GM12872 (cell line): ENCODE results near the gene NDOR1.

Experiments
- CTCF ChIP-seq: IDR thresholded peaks from 3 replicates; pipeline ENCODE4 v1.5.1; 2011; ENCODE audit warnings: low read depth, mild to moderate bottlenecking, low read length, moderate library complexity; ENCODE audit not compliant: insufficient read depth

The NDOR1 gene

GRCh38 chr9:137212520-137212919 lies 7.0 kb downstream of the NDOR1 start:
- TF ChIP-seq CTCF, result no peak

GRCh38 chr9:137213160-137214060 lies 7.9 kb downstream of the NDOR1 start:
- TF ChIP-seq CTCF, result 0 out of 3 replicates have a peak, but pooled peaks have one; percentile 15

GRCh38 chr9:137214620-137215019 lies 9.1 kb downstream of the NDOR1 start:
- TF ChIP-seq CTCF, result no peak

- TF ChIP-seq CTCF, result no peak
Observed at GRCh38 chr9:137215196-137215986, 9.9 kb downstream of the NDOR1 start.

- TF ChIP-seq CTCF, result no peak
Observed at GRCh38 chr9:137216188-137216965, 10.9 kb downstream of the NDOR1 start.

GRCh38 chr9:137217276-137218211 lies 12.0 kb downstream of the NDOR1 start:
- no peak for TF ChIP-seq CTCF
